ENCODE measurements around the gene LMAN2. TPM values are rescaled to one million over a fixed set of nuclear protein-coding genes. Genes with fewer than 3 reads are reported as not detected.
"Not testable (repeated sequence)": the region's sequence is repeated elsewhere in the genome, so short reads cannot be mapped to it uniquely, and the experiment has no call there.

The LMAN2 gene
- total RNA-seq, 2 experiments from 2014 or later = 116 to 144 TPM

DNA sequence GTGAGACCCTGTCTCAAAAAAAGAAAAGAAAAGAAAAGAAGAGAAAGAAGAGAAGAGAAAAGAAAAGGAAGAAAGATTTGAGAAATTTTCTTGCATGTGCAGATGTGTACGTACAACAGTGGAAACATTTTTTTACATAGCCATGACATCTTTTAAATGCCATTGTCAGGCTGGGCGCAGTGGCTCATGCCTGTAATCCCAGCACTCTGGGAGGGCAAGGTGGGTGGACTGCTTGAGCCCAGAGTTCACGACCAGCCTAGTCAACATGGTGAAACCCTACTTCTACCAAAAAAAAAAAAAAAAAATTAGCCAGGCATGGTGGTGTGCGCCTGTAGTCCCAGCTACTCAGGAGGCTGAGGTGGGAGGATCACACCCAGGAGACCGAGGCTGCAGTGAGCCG, 6.6 kb downstream of the LMAN2 start:
- Histone ChIP-seq H3K79me2 (ENCODE audit: insufficient read depth, low read depth, low read length) (peaks cover 82% of the 10 kb centered on the region), H3K9me3 (ENCODE audit: low read length) (no peaks in the 10 kb centered on the region), H3K27ac (ENCODE audit: low read depth, low read length, poor library complexity, severe bottlenecking) (no peak overlapping the region), H3K4me2 (ENCODE audit: low read length) (no peak overlapping the region), H2AFZ (ENCODE audit: low read length) (no peak overlapping the region), H3K4me3 (ENCODE audit: low read depth, low read length, poor library complexity, severe bottlenecking) (no peak overlapping the region), H3K36me3 (ENCODE audit: insufficient read depth, low read length) (peaks cover 81% of the 10 kb centered on the region), H3K9me2 (ENCODE audit: insufficient read depth, low read length) (no peaks in the 10 kb centered on the region), H4K20me1 (ENCODE audit: insufficient read depth, low read length) (0 out of 2 replicates have a peak, but pooled peaks cover 4% of the 10 kb centered on the region), H3K4me1 (ENCODE audit: insufficient read depth, low read length, poor library complexity, severe bottlenecking) (peaks cover 22% of the 10 kb centered on the region)
- ChIA-PET CTCF (ENCODE audit: unreplicated experiment) (no interaction called here), POLR2A (interaction anchor here (0.7 kb wide), 2 partner anchors 44 to 165 kb away, joined by 3 read pairs; no protein-coding TSS in a partner anchor)
- intact Hi-C loops (cut with micrococcal nuclease; ENCODE audit: unreplicated experiment) = no loop called here
- DNase-seq (ENCODE audit: low spot score) = no peak
- TF ChIP-seq EZH2phosphoT487 (IDR thresholded peaks at IDR 0.05; ENCODE audit: borderline replicate concordance, low read depth, low read length) = no peak
- TF ChIP-seq, protein P1, sequence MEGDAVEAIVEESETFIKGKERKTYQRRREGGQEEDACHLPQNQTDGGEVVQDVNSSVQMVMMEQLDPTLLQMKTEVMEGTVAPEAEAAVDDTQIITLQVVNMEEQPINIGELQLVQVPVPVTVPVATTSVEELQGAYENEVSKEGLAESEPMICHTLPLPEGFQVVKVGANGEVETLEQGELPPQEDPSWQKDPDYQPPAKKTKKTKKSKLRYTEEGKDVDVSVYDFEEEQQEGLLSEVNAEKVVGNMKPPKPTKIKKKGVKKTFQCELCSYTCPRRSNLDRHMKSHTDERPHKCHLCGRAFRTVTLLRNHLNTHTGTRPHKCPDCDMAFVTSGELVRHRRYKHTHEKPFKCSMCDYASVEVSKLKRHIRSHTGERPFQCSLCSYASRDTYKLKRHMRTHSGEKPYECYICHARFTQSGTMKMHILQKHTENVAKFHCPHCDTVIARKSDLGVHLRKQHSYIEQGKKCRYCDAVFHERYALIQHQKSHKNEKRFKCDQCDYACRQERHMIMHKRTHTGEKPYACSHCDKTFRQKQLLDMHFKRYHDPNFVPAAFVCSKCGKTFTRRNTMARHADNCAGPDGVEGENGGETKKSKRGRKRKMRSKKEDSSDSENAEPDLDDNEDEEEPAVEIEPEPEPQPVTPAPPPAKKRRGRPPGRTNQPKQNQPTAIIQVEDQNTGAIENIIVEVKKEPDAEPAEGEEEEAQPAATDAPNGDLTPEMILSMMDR (conservative IDR thresholded peaks at IDR 0.05; ENCODE audit: low read length) = no peak
- BruUV-seq (replicated peaks) = no TSS peak

DNA sequence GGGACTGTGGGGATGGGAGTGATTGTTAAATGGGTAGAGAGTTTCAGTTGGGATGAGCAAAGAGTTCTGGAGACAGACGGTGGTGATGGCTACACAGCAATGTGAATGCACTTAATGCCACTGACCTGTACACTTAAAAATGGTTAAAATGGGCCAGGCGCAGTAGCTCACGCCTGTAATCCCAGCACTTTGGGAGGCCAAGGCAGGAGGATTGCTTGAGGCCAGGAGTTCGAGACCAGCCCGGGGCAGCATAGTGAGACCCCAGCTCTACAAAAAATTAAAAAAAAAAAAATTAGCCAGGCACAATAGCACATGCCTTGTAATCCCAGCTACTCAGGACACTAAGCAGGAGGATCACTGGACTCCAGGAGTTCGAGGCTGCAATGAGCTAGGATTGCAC, 7.7 kb downstream of the LMAN2 start:
- ChIA-PET CTCF (ENCODE audit: unreplicated experiment) (no interaction called here), POLR2A (interaction anchor here (0.7 kb wide), 2 partner anchors 128 to 443 kb away, joined by 3 to 6 read pairs; no protein-coding TSS in a partner anchor)
- Histone ChIP-seq H3K36me3 (ENCODE audit: insufficient read depth, low read length) (peaks cover 84% of the 10 kb centered on the region), H2AFZ (ENCODE audit: low read length) (no peak overlapping the region), H3K4me3 (ENCODE audit: low read depth, low read length, poor library complexity, severe bottlenecking) (no peak overlapping the region), H3K4me2 (ENCODE audit: low read length) (no peak overlapping the region), H3K4me1 (ENCODE audit: insufficient read depth, low read length, poor library complexity, severe bottlenecking) (peaks cover 11% of the 10 kb centered on the region), H3K79me2 (ENCODE audit: insufficient read depth, low read depth, low read length) (peaks cover 76% of the 10 kb centered on the region), H3K9me2 (ENCODE audit: insufficient read depth, low read length) (no peaks in the 10 kb centered on the region), H4K20me1 (ENCODE audit: insufficient read depth, low read length) (0 out of 2 replicates have a peak, but pooled peaks cover 4% of the 10 kb centered on the region), H3K9me3 (ENCODE audit: low read length) (no peaks in the 10 kb centered on the region), H3K27ac (ENCODE audit: low read depth, low read length, poor library complexity, severe bottlenecking) (no peak overlapping the region)
- BruUV-seq (replicated peaks) = no TSS peak
- intact Hi-C loops (cut with micrococcal nuclease; ENCODE audit: unreplicated experiment) = no loop called here
- TF ChIP-seq, protein P1 (conservative IDR thresholded peaks at IDR 0.05; ENCODE audit: low read length) = no peak
- TF ChIP-seq EZH2phosphoT487 (IDR thresholded peaks at IDR 0.05; ENCODE audit: borderline replicate concordance, low read depth, low read length) = no peak
- no peak for DNase-seq (ENCODE audit: low spot score)

DNA sequence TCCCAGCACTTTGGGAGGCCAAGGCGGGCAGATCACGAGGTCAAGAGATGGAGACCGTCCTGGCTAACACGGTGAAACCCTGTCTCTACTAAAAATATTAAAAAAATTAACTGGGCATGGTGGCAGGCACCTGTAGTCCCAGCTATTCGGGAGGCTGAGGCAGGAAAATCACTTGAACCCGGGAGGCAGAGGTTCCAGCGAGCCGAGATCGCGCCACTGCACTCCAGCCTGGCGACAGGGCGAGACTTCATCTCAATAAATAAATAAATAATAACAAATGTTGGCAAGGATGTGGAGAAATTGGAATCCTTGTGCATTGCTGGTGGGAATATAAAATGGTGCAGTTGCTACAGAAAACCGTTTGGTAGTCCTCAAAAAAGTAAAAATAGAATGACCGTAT, 8.5 kb downstream of the LMAN2 start:
- DNase-seq (ENCODE audit: low spot score); BruUV-seq (replicated peaks); H3K4me2 ChIP-seq (ENCODE audit: low read length); CTCF ChIA-PET (ENCODE audit: unreplicated experiment); POLR2A ChIA-PET; intact Hi-C loops (cut with micrococcal nuclease; ENCODE audit: unreplicated experiment); H3K9me2 ChIP-seq (ENCODE audit: insufficient read depth, low read length); H2AFZ ChIP-seq (ENCODE audit: low read length); H3K4me1 ChIP-seq (ENCODE audit: insufficient read depth, low read length, poor library complexity, severe bottlenecking); H4K20me1 ChIP-seq (ENCODE audit: insufficient read depth, low read length); H3K4me3 ChIP-seq (ENCODE audit: low read depth, low read length, poor library complexity, severe bottlenecking); H3K9me3 ChIP-seq (ENCODE audit: low read length); H3K27ac ChIP-seq (ENCODE audit: low read depth, low read length, poor library complexity, severe bottlenecking): not testable (repeated sequence)
- Histone ChIP-seq H3K79me2 (ENCODE audit: insufficient read depth, low read depth, low read length) (peaks cover 68% of the 10 kb centered on the region), H3K36me3 (ENCODE audit: insufficient read depth, low read length) (peaks cover 88% of the 10 kb centered on the region)

Data from OCI-LY7 (cell line).